Measurements from ENCODE around the gene PLEKHN1.

Gene PLEKHN1

DNA sequence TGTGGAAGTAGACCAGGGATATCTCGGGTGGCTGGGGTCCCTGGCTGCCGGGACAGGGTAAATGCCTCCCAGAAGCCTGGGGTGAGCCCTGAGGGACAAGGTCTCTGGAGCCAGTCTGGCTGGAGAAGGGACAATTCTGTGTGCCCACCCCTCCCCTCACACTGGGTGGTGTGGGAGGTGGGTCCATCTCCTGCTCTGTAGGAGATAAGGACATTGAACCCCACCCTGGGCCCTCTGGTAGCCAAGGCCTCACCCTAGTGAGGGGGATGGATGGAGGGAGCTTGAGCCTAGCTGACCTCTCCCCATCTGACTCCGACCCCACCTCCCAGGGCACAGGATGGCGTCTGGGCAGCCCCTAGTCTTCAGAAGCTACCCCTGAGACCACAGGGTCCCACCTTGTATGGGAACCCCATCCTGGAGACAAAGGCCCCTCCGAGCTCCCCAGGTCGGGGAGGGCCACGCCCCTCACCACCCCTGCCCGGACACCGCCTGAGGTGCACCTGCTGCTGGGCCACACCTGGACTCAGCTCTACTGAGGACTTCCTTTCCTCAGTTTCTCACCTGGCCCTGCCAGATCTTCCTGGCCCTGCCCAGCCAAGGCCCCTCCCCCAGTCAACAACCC is 58.0 kb downstream of the PLEKHN1 start:
- TF ChIP-seq, protein P1, sequence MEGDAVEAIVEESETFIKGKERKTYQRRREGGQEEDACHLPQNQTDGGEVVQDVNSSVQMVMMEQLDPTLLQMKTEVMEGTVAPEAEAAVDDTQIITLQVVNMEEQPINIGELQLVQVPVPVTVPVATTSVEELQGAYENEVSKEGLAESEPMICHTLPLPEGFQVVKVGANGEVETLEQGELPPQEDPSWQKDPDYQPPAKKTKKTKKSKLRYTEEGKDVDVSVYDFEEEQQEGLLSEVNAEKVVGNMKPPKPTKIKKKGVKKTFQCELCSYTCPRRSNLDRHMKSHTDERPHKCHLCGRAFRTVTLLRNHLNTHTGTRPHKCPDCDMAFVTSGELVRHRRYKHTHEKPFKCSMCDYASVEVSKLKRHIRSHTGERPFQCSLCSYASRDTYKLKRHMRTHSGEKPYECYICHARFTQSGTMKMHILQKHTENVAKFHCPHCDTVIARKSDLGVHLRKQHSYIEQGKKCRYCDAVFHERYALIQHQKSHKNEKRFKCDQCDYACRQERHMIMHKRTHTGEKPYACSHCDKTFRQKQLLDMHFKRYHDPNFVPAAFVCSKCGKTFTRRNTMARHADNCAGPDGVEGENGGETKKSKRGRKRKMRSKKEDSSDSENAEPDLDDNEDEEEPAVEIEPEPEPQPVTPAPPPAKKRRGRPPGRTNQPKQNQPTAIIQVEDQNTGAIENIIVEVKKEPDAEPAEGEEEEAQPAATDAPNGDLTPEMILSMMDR (IDR thresholded peaks at IDR 0.05; ENCODE audit: low read depth, low read length), result no peak
- no peak for DNase-seq (ENCODE audit: extremely low read depth, low read depth)

DNA sequence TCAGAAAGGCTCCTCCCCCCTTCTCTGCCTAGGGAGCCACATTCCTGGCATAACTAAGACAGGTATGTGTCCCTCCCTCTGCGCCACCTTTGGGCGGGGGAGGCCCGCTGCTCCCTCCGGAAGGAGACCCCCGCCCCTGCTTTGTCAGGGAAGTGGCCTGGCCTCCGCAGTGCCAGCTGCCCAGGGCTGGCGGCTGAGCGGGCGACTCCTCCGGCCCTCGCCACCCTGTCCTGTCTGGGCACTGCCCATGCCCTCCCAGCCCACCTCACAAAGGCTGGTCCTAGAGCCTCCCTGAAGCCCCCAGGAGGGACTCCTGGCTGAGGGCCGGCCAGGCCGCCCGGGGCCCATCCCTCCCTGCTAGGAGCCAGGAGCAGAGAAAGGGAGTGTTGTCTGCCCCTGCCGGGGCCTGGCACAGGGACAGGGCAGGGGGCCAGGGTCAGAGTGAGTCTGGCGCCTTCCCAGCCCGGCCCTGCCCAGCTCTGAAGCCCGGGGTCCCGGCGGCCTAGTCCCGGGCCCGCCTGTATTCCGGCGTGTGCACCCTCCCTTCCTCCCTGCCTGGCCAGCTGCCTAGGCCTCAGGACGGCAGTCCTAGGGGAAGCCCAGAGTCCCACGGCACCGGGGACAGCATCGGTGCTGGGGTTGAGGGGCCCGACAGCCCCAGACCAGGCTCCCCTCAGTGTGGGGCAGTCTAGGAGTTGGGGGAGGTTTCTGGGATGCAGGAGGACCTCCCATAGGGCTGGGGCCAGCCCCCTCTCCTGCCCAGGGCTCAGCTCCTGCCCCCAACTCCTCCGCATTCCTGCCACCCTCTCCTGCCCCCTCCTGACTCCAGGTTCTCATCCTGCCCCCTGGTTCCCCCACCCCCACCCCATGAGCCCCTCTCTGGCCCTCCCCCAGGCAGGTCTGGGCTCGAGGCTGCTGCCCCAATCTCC is 58.8 kb downstream of the PLEKHN1 start:
- TF ChIP-seq, protein P1 (IDR thresholded peaks at IDR 0.05; ENCODE audit: low read depth, low read length), result no peak
- no peak for DNase-seq (ENCODE audit: extremely low read depth, low read depth)
